Keratinocyte (primary cell): Measurements from ENCODE around the gene CDH12. TPM values are rescaled to one million over a fixed set of nuclear protein-coding genes. Genes with fewer than 3 reads are reported as not detected.

Experiments
- DNase-seq: peaks from one replicate; pipeline ENCODE4 v3.0.0-alpha.2; 2011; ENCODE audit warnings: low read depth, missing footprints, low spot score
- FAIRE-seq: peaks from 2 replicates; lab custom pipeline; 2011; peaks lifted over from hg19 to GRCh38; lab: Jason Lieb, UNC
- H2AFZ ChIP-seq: 2 replicates; pipeline ENCODE4 v1.6.0; 2012; ENCODE audit warnings: low read length, control low read depth, inconsistent platforms; ENCODE audit not compliant: control insufficient read depth
- H3K27ac ChIP-seq: 2 replicates; pipeline ENCODE4 v1.5.1; 2011; ENCODE audit warnings: low read length; ENCODE audit not compliant: control insufficient read depth, insufficient read depth
- H3K27me3 ChIP-seq: 3 replicates; pipeline ENCODE4 v1.6.0; 2011; ENCODE audit warnings: low read length; ENCODE audit not compliant: control insufficient read depth, insufficient read depth; ENCODE audit errors: extremely low read depth
- H3K36me3 ChIP-seq, 2 experiments: 2 replicates in 1 of 2; 3 replicates in 1 of 2; pipeline ENCODE4 v1.5.1; 2011; ENCODE audit warnings: low read length in 2 of 2, mild to moderate bottlenecking in 1 of 2; ENCODE audit not compliant: control insufficient read depth in 2 of 2, insufficient read depth in 2 of 2; ENCODE audit errors: extremely low read depth in 1 of 2
- H3K4me1 ChIP-seq: 3 replicates; pipeline ENCODE4 v1.5.1; 2011; ENCODE audit warnings: low read length; ENCODE audit not compliant: control insufficient read depth, insufficient read depth; ENCODE audit errors: extremely low read depth
- H3K4me2 ChIP-seq: 3 replicates; pipeline ENCODE4 v1.6.0; 2011; ENCODE audit warnings: low read depth, low read length; ENCODE audit not compliant: control insufficient read depth, insufficient read depth; ENCODE audit errors: extremely low read depth
- H3K4me3 ChIP-seq, 3 experiments: fragments of 200-600 bp in 1 of 3; sonication (generic) in 1 of 3; 2 replicates in 2 of 3; 3 replicates in 1 of 3; pipeline ENCODE4 v1.5.1; 2011 to 2016; ENCODE audit warnings: low read length in 3 of 3, mild to moderate bottlenecking in 3 of 3, control low read depth in 2 of 3, inconsistent platforms in 1 of 3, low read depth in 1 of 3, mixed read lengths in 1 of 3, mixed run types in 1 of 3, moderate library complexity in 1 of 3; ENCODE audit not compliant: control insufficient read depth in 2 of 3, insufficient read depth in 2 of 3; ENCODE audit errors: extremely low read depth in 1 of 3
- H3K79me2 ChIP-seq: 2 replicates; pipeline ENCODE4 v1.6.0; 2012; ENCODE audit warnings: low read length; ENCODE audit not compliant: control insufficient read depth, insufficient read depth
- H3K9ac ChIP-seq: 3 replicates; pipeline ENCODE4 v1.6.0; 2011; ENCODE audit warnings: low read length; ENCODE audit not compliant: control insufficient read depth, insufficient read depth; ENCODE audit errors: extremely low read depth
- H3K9me1 ChIP-seq: 3 replicates; pipeline ENCODE4 v1.6.0; 2011; ENCODE audit warnings: low read length; ENCODE audit not compliant: control insufficient read depth, insufficient read depth; ENCODE audit errors: extremely low read depth
- H3K9me3 ChIP-seq: 2 replicates; pipeline ENCODE4 v1.5.1; 2012; ENCODE audit warnings: low read depth, low read length; ENCODE audit not compliant: control insufficient read depth
- H4K20me1 ChIP-seq: 3 replicates; pipeline ENCODE4 v1.6.0; 2011; ENCODE audit warnings: low read length; ENCODE audit not compliant: control insufficient read depth, insufficient read depth; ENCODE audit errors: extremely low read depth
- CTCF ChIP-seq, 3 experiments: IDR thresholded peaks in 1 of 3; conservative IDR thresholded peaks in 1 of 3; optimal IDR thresholded peaks in 1 of 3; 2 replicates in 2 of 3; 3 replicates in 1 of 3; pipeline versions ENCODE3 to v1.5.1; 2011; ENCODE audit warnings: low read length in 3 of 3, mild to moderate bottlenecking in 3 of 3, moderate library complexity in 2 of 3, control low read depth in 1 of 3, inconsistent platforms in 1 of 3; ENCODE audit not compliant: insufficient read depth in 2 of 3; ENCODE audit errors: extremely low read depth in 1 of 3
- EZH2 ChIP-seq: IDR thresholded peaks from one replicate; pipeline ENCODE4 v1.6.1; 2012; ENCODE audit warnings: inconsistent platforms, mild to moderate bottlenecking, low read length, moderate library complexity
- dilution Hi-C: fragments of 300-500 bp; cut with MboI; formaldehyde crosslinking; loops from one replicate; pipeline ENCODE4 v1.7.0; 2020; ENCODE audit warnings: low sequenced_read_pairs; ENCODE audit not compliant: extremely low pct_ligation_motif_present
- polyA plus RNA-seq, 5 experiments: library from polyadenylated mRNA; depleted of rRNA in 3 of 5; stranded (reverse) in 3 of 5; stranded (forward) in 1 of 5; unstranded in 1 of 5; fragments of >200 nt; gene quantifications; 1 replicate in 1 of 5; 2 replicates in 3 of 5; 3 replicates in 1 of 5; pipeline versions ENCODE4 v1.2.1 to v1.2.3, GENCODE V29; 2011 to 2012; ENCODE audit warnings: missing spikeins in 2 of 5, low read depth in 1 of 5, low replicate concordance in 1 of 5

The CDH12 gene
- polyA plus RNA-seq, 1 donor (not counting 4 experiments of a cell fraction or from before 2014, with no cell fraction given): not detected

- Histone ChIP-seq H3K9me3 (no peaks in the 10 kb centered on the region), H4K20me1 (no peaks in the 10 kb centered on the region), H3K27ac (no peak overlapping the region), H3K4me3 (no peak overlapping the region), H2AFZ (no peak overlapping the region), H3K9ac (no peak overlapping the region), H3K36me3 (no peaks in the 10 kb centered on the region), H3K4me2 (no peak overlapping the region), H3K79me2 (no peaks in the 10 kb centered on the region), H3K9me1 (no peaks in the 10 kb centered on the region), H3K27me3 (no peaks in the 10 kb centered on the region), H3K4me1 (no peaks in the 10 kb centered on the region)
- DNase-seq (no peak), FAIRE-seq (no peak)
- dilution Hi-C loops: no loop called here
- TF ChIP-seq EZH2: no peak
- no peak for TF ChIP-seq CTCF (optimal IDR thresholded peaks at IDR 0.05 in 1 of 3, IDR thresholded peaks at IDR 0.05 in 1 of 3, conservative IDR thresholded peaks at IDR 0.05 in 1 of 3; ENCODE audit: extremely low read depth in 1 of 3, insufficient read depth in 2 of 3, low read length in 3 of 3)
Measured at GRCh38 chr5:22329683-22330082, 523.5 kb downstream of the CDH12 start.

- no peaks in the 10 kb centered on the region for H3K4me1 ChIP-seq
- H3K9me3 ChIP-seq: no peaks in the 10 kb centered on the region
- H3K4me2 ChIP-seq: no peak overlapping the region
- no peaks in the 10 kb centered on the region for H3K36me3 ChIP-seq
- no peak overlapping the region for H3K9ac ChIP-seq
- no peak overlapping the region for H2AFZ ChIP-seq
- FAIRE-seq (no peak), DNase-seq (no peak)
- H3K4me3 ChIP-seq: no peak overlapping the region
- H3K9me1 ChIP-seq: no peaks in the 10 kb centered on the region
- H3K27ac ChIP-seq: no peak overlapping the region
- no peaks in the 10 kb centered on the region for H3K79me2 ChIP-seq
- TF ChIP-seq CTCF (optimal IDR thresholded peaks at IDR 0.05 in 1 of 3, IDR thresholded peaks at IDR 0.05 in 1 of 3, conservative IDR thresholded peaks at IDR 0.05 in 1 of 3; ENCODE audit: extremely low read depth in 1 of 3, insufficient read depth in 2 of 3, low read length in 3 of 3): no peak
- no peak for TF ChIP-seq EZH2
- no peaks in the 10 kb centered on the region for H3K27me3 ChIP-seq
- dilution Hi-C loops: no loop called here
- H4K20me1 ChIP-seq: no peaks in the 10 kb centered on the region
Measured at GRCh38 chr5:22319798-22320197, 533.3 kb downstream of the CDH12 start.
